ENCODE measurements around the gene CAMKK2. TPM values are rescaled to one million over a fixed set of nuclear protein-coding genes. Genes with fewer than 3 reads are reported as not detected.

CAMKK2 gene
- total and polyA plus RNA-seq, 9 of the 15 experiments (the other 6 are each of a cell fraction or from before 2014, with no cell fraction given), result 4.3 to 32.0 (median 18.2) TPM

- ChIA-PET POLR2A (interaction anchor here (0.9 to 1.2 kb wide), 2 partner anchors 11 to 46 kb away, joined by 3 to 5 read pairs; no protein-coding TSS in a partner anchor), CTCF (ENCODE audit: low intra/inter-chr PET ratio) (no interaction called here)
- 76% methylated on average over 4 of the region's 4 CpGs for WGBS (ENCODE audit: insufficient coverage, low coverage, missing lambda C conversion rate)
- Histone ChIP-seq H4K20me1 (replicated peaks; ENCODE audit: control insufficient read depth, insufficient read depth, low read length) (no peaks in the 10 kb centered on the region; the same call in 1 of the 2 replicates), H2AFZ (ENCODE audit: low read depth, low read length) (no peak overlapping the region), H3K9me1 (ENCODE audit: control insufficient read depth, insufficient read depth, low read length) (no peaks in the 10 kb centered on the region), H3K9me3 (replicated peaks; ENCODE audit: control insufficient read depth, insufficient read depth, low read depth, low read length) (no peaks in the 10 kb centered on the region), H3K9ac (ENCODE audit: insufficient read depth in 1 of 2, low read depth in 2 of 2, low read length in 2 of 2) (no peak overlapping the region), H3K36me3 (ENCODE audit: control insufficient read depth, insufficient read depth, low read length) (peaks cover 88% of the 10 kb centered on the region), H3K4me3 (no peak overlapping the region), H3K4me1 (replicated peaks in 1 of 2; ENCODE audit: control insufficient read depth in 2 of 2, insufficient read depth in 2 of 2, low read length in 2 of 2) (peaks cover 0 to 3% of the 10 kb centered on the region in 2 experiments; a peak in 1 of 5 replicates), H3K27ac (ENCODE audit: extremely low read depth, low read depth, low read length) (no peak overlapping the region), H3K27me3 (ENCODE audit: control insufficient read depth in 2 of 2, insufficient read depth in 2 of 2, low read length in 2 of 2) (no peaks in the 10 kb centered on the region), H3K4me2 (ENCODE audit: insufficient read depth, low read length) (no peak overlapping the region), H3K79me2 (ENCODE audit: control insufficient read depth, insufficient read depth, low read length) (peaks cover 58% of the 10 kb centered on the region)
- no peak for DNase-seq (ENCODE audit: extremely low read depth in 1 of 4, low spot score in 3 of 4)
- intact Hi-C loops (cut with micrococcal nuclease), result no loop called here
- in situ Hi-C loops (cut with MboI), result no loop called here
- TF ChIP-seq MYNN (IDR thresholded peaks at IDR 0.05) (no peak), MYNN (CRISPR knock-in tag; IDR thresholded peaks at IDR 0.05) (no peak), ZNF609 (CRISPR knock-in tag; IDR thresholded peaks at IDR 0.05; ENCODE audit: borderline replicate concordance) (no peak), ARID1B (IDR thresholded peaks at IDR 0.05) (no peak), RBFOX2 (IDR thresholded peaks at IDR 0.05; ENCODE audit: low read depth, low read length) (0 out of 2 replicates have a peak, but pooled peaks have one; percentile 23), STAT5B (CRISPR knock-in tag; IDR thresholded peaks at IDR 0.05) (no peak), NR1H2 (CRISPR knock-in tag; IDR thresholded peaks at IDR 0.05) (no peak)
- FAIRE-seq, result no peak
- no peak for ATAC-seq
- no TSS peak for BruUV-seq (replicated peaks)
These were observed 48.8 kb upstream of the CAMKK2 start for GRCh38 chr12:121345151-121345815.

Data from K562 (cell line).